HS-27A (cell line): Measurements from ENCODE around the gene DKK1.
"Not testable (repeated sequence)": the region's sequence is repeated elsewhere in the genome, so short reads cannot be mapped to it uniquely, and the experiment has no call there.

Experiments used
- DNase-seq: peaks from one replicate; pipeline ENCODE4 v3.0.0-alpha.2; 2012; ENCODE audit warnings: low read depth, missing footprints

The DKK1 gene

GRCh38 chr10:52318136-52318701 is 4.1 kb downstream of the DKK1 start:
- DNase-seq = no peak

GRCh38 chr10:52318822-52319464 is 4.9 kb downstream of the DKK1 start:
- peak; percentile 66 for DNase-seq

GRCh38 chr10:52319926-52320325 is 5.8 kb downstream of the DKK1 start:
- no peak for DNase-seq

GRCh38 chr10:52322323-52322722 is 8.2 kb downstream of the DKK1 start:
- DNase-seq = no peak

GRCh38 chr10:52322936-52323335 is 8.9 kb downstream of the DKK1 start:
- DNase-seq = no peak

GRCh38 chr10:52326382-52326781 is 12.3 kb downstream of the DKK1 start:
- no peak for DNase-seq

- DNase-seq = no peak
Observed at GRCh38 chr10:52331638-52332364, 17.7 kb downstream of the DKK1 start.

- no peak for DNase-seq
Observed at GRCh38 chr10:52332815-52333214, 18.7 kb downstream of the DKK1 start.

- DNase-seq = no peak
Observed at GRCh38 chr10:52334595-52334994, 20.5 kb downstream of the DKK1 start.

- DNase-seq = no peak
Observed at GRCh38 chr10:52335665-52336064, 21.6 kb downstream of the DKK1 start.

- DNase-seq = no peak
Observed at GRCh38 chr10:52337225-52337624, 23.1 kb downstream of the DKK1 start.

- DNase-seq = no peak
Observed at GRCh38 chr10:52343439-52343838, 29.4 kb downstream of the DKK1 start.

- DNase-seq = no peak
Observed at GRCh38 chr10:52346394-52347326, 32.6 kb downstream of the DKK1 start.

- no peak for DNase-seq
Observed at GRCh38 chr10:52347327-52347667, 33.2 kb downstream of the DKK1 start.

- DNase-seq = no peak
Observed at GRCh38 chr10:52348037-52348564, 34.0 kb downstream of the DKK1 start.

- DNase-seq = peak; percentile 42
Observed at GRCh38 chr10:52351914-52352330, 37.8 kb downstream of the DKK1 start.

GRCh38 chr10:52353205-52353604 is 39.1 kb downstream of the DKK1 start:
- no peak for DNase-seq

GRCh38 chr10:52353960-52354394 is 39.9 kb downstream of the DKK1 start:
- DNase-seq = no peak

GRCh38 chr10:52357971-52358370 is 43.9 kb downstream of the DKK1 start:
- no peak for DNase-seq

- DNase-seq = no peak
Observed at GRCh38 chr10:52359441-52359840, 45.4 kb downstream of the DKK1 start.

- not testable (repeated sequence) for DNase-seq
Observed at GRCh38 chr10:52365547-52366432, 51.7 kb downstream of the DKK1 start.
